Tibial artery (tissue), 4 donors: Measurements from ENCODE around the gene CLNS1A.

Source experiments
- DNase-seq, 2 donors: peaks; one replicate each; pipeline ENCODE4 v3.0.0-alpha.2; 2019
- H3K27ac ChIP-seq, 2 donors: fragments of 200-600 bp; sonication (generic) in 1 of 2; 1 replicate in 1 of 2; 2 replicates in 1 of 2; pipeline ENCODE4 v1.5.1; 2018 to 2019; ENCODE audit warnings: mild to moderate bottlenecking in 1 of 2
- H3K27me3 ChIP-seq, 2 donors: fragments of 200-600 bp; sonication (generic) in 1 of 2; one replicate each; pipeline versions ENCODE4 v1.5.1 to v1.6.0; 2016 to 2019
- H3K36me3 ChIP-seq, 3 donors: fragments of 200-600 bp; sonication (generic) in 2 of 3; one replicate each; pipeline ENCODE4 v1.5.1; 2016 to 2019; ENCODE audit warnings: mild to moderate bottlenecking in 2 of 3
- H3K4me1 ChIP-seq, 4 donors: fragments of 200-600 bp; sonication (generic) in 2 of 4; 1 replicate in 3 of 4; 2 replicates in 1 of 4; pipeline ENCODE4 v1.5.1; 2016 to 2019
- H3K4me3 ChIP-seq, 2 donors: fragments of 200-600 bp; sonication (generic) in 1 of 2; 1 replicate in 1 of 2; 2 replicates in 1 of 2; pipeline ENCODE4 v1.5.1; 2018 to 2019; ENCODE audit warnings: mild to moderate bottlenecking in 2 of 2
- H3K9me3 ChIP-seq, 3 donors: fragments of 200-600 bp; sonication (generic) in 1 of 3; one replicate each; pipeline ENCODE4 v1.5.1; 2016 to 2019
- CTCF ChIP-seq, 2 experiments: fragments of 200-600 bp in 1 of 2; fragments of 450-650 bp in 1 of 2; IDR thresholded peaks; one replicate each; pipeline ENCODE4 v1.5.1; 2017 to 2019; ENCODE audit warnings: antibody characterized with exemption in 2 of 2, mild to moderate bottlenecking in 1 of 2, moderate library complexity in 1 of 2
- intact Hi-C: fragments of 100-400 bp; cut with DNase I; formaldehyde crosslinking; loops from one replicate; pipeline ENCODE4 v1.15.0; 2023; ENCODE audit warnings: low total_unique reads

Gene CLNS1A

GRCh38 chr11:77611921-77612320, 25.7 kb downstream of the CLNS1A start:
- intact Hi-C loops: no loop called here
- no peaks in the 10 kb centered on the region for H3K27me3 ChIP-seq
- no peak overlapping the region for H3K4me3 ChIP-seq
- no peak overlapping the region for H3K27ac ChIP-seq
- peaks cover 31 to 80% (median 65%) of the 10 kb centered on the region in 3 donors for H3K36me3 ChIP-seq
- no peaks in the 10 kb centered on the region for H3K4me1 ChIP-seq
- TF ChIP-seq CTCF (IDR thresholded peaks at IDR 0.05): no peak
- DNase-seq: no peak
- no peaks in the 10 kb centered on the region for H3K9me3 ChIP-seq

GRCh38 chr11:77609234-77609633, 28.4 kb downstream of the CLNS1A start:
- no peak for TF ChIP-seq CTCF (IDR thresholded peaks at IDR 0.05)
- H3K27ac ChIP-seq: no peak overlapping the region
- H3K27me3 ChIP-seq: no peaks in the 10 kb centered on the region
- H3K4me3 ChIP-seq: no peak overlapping the region
- intact Hi-C loops: no loop called here
- no peak for DNase-seq
- no peaks in the 10 kb centered on the region for H3K9me3 ChIP-seq
- H3K4me1 ChIP-seq: no peaks in the 10 kb centered on the region
- H3K36me3 ChIP-seq: peaks cover 17 to 63% (median 45%) of the 10 kb centered on the region in 3 donors

- no peaks in the 10 kb centered on the region for H3K9me3 ChIP-seq
- intact Hi-C loops: no loop called here
- no peak for DNase-seq
- TF ChIP-seq CTCF (IDR thresholded peaks at IDR 0.05): no peak
- no peaks in the 10 kb centered on the region for H3K4me1 ChIP-seq
- no peak overlapping the region for H3K27ac ChIP-seq
- H3K4me3 ChIP-seq: no peak overlapping the region
- H3K27me3 ChIP-seq: no peaks in the 10 kb centered on the region
- peaks cover 9 to 26% (median 21%) of the 10 kb centered on the region in 3 donors for H3K36me3 ChIP-seq
These were observed 33.3 kb downstream of the CLNS1A start for GRCh38 chr11:77604281-77604680.

DNA sequence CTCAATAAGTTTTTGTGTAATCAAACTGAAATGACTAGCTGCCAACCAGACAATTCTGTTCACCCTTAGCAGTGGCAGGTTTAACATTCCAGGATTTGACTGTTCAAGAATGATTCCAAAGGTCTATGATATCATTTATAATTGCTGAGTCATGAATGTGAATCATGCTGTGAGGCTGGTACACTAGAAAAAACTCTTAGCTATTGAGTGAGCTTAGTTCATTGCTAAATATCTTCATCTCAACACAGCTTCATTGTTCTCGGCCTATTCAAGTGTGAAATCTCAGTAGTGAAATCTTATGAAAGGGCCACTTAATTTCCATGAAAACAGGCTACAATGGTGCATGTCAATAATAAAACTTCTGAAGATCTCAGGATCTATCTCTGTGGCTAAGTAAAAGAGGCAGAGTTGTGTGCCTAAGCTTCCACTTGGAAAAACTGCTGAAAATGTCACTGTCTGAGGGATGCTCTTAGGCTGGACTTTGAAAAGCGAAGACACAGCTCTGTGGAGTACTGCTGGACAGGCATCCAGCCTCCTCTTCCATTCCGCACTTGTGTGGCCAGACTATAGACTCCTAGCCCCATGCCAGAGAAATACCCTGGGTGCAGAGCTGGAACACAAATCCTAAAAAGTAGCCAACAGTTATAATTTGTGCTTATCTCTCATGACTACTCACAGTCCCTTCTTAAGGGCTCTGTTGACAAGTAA, 35.1 kb downstream of the CLNS1A start:
- no peaks in the 10 kb centered on the region for H3K4me1 ChIP-seq
- peaks cover 8 to 14% (median 10%) of the 10 kb centered on the region in 3 donors for H3K36me3 ChIP-seq
- H3K4me3 ChIP-seq: no peak overlapping the region
- no peak for TF ChIP-seq CTCF (IDR thresholded peaks at IDR 0.05)
- no peaks in the 10 kb centered on the region for H3K9me3 ChIP-seq
- no peak overlapping the region for H3K27ac ChIP-seq
- no peak for DNase-seq
- no peaks in the 10 kb centered on the region for H3K27me3 ChIP-seq
- intact Hi-C loops: no loop called here

DNA sequence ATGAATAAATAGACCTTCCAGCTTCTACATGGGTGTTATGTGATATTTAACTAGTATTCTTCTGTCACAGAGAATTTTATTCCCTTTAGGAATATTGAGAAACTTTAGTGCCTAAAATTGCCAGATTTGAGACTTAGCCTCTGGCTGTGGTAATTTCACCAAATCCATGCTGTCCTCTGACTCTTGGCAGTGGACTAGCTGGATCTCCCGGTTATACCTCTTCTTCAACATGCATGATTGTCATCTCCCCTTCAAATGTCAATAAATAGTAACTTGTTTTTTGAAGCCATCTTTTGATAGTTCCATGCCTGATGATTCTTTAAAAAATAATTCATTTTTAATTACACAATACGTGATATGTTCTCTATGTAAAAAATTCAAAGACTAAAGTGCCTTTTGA, 39.4 kb downstream of the CLNS1A start:
- H3K4me1 ChIP-seq: no peaks in the 10 kb centered on the region
- intact Hi-C loops: no loop called here
- no peaks in the 10 kb centered on the region for H3K36me3 ChIP-seq
- DNase-seq: no peak
- H3K4me3 ChIP-seq: no peak overlapping the region
- H3K27ac ChIP-seq: no peak overlapping the region
- no peaks in the 10 kb centered on the region for H3K27me3 ChIP-seq
- no peaks in the 10 kb centered on the region for H3K9me3 ChIP-seq
- TF ChIP-seq CTCF (IDR thresholded peaks at IDR 0.05): no peak
